HEK293T (cell line): ENCODE measurements around the gene ATP9B.

ENCODE experiments used
- ARNT ChIP-seq: fragments of 450-650 bp; IDR thresholded peaks from 2 replicates; pipeline ENCODE4 v1.6.1; 2017; ENCODE audit warnings: mild to moderate bottlenecking
- ELF4 ChIP-seq: fragments of 450-650 bp; IDR thresholded peaks from 2 replicates; pipeline ENCODE4 v1.6.1; 2017; ENCODE audit warnings: antibody characterized with exemption
- FOXK2 ChIP-seq: fragments of 450-650 bp; IDR thresholded peaks from 2 replicates; pipeline ENCODE4 v1.6.1; 2016; ENCODE audit warnings: mild to moderate bottlenecking
- FOXM1 ChIP-seq: fragments of 450-650 bp; IDR thresholded peaks from 2 replicates; pipeline ENCODE4 v1.6.1; 2017; ENCODE audit warnings: mild to moderate bottlenecking, borderline replicate concordance
- L3MBTL2 ChIP-seq: fragments of 450-650 bp; conservative IDR thresholded peaks from 2 replicates; pipeline ENCODE4 v1.6.1; 2016; ENCODE audit warnings: mild to moderate bottlenecking
- NFRKB ChIP-seq: fragments of 450-650 bp; IDR thresholded peaks from 2 replicates; pipeline ENCODE4 v1.6.1; 2016; ENCODE audit warnings: mild to moderate bottlenecking, moderate library complexity
- SP1 ChIP-seq: fragments of 450-650 bp; IDR thresholded peaks from 2 replicates; pipeline ENCODE4 v1.6.1; 2017
- SUZ12 ChIP-seq: fragments of 450-650 bp; IDR thresholded peaks from 2 replicates; pipeline ENCODE4 v1.6.1; 2016; ENCODE audit warnings: mild to moderate bottlenecking
- TARDBP ChIP-seq: fragments of 450-650 bp; IDR thresholded peaks from 2 replicates; pipeline ENCODE4 v1.6.1; 2016
- ZNF384 ChIP-seq: fragments of 450-650 bp; IDR thresholded peaks from 2 replicates; pipeline ENCODE4 v1.6.1; 2016
- TF ChIP-seq, protein P1 (sequence below): fragments of 450-650 bp; IDR thresholded peaks from 2 replicates; pipeline ENCODE4 v1.6.1; 2016

DNA sequence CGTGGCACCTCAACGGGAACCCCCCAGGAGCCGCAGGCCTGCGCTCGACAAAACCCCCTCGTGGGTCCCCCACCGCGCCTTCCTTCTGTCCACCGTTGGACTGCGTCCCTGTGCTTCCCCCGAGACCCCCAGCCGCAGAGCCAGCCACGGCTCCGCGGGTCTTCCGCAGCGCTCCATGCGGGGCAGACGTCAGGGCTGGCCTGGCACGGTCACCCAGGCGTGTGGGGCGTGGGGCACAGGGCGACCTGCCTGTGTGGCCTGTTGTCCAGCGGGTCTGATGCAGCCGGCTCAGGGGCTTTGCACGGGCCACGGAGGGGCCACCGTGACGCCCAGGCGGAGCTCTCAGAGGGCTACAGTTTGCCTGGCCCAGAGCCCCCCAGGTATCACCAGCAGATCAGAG lies 337.5 kb downstream of the ATP9B start:
- TF ChIP-seq SUZ12 (no peak), FOXK2 (no peak), NFRKB (no peak), SP1 (no peak), ARNT (no peak), FOXM1 (no peak), L3MBTL2 (no peak), ZNF384 (no peak), ELF4 (no peak), TARDBP (no peak)
- TF ChIP-seq, protein P1, sequence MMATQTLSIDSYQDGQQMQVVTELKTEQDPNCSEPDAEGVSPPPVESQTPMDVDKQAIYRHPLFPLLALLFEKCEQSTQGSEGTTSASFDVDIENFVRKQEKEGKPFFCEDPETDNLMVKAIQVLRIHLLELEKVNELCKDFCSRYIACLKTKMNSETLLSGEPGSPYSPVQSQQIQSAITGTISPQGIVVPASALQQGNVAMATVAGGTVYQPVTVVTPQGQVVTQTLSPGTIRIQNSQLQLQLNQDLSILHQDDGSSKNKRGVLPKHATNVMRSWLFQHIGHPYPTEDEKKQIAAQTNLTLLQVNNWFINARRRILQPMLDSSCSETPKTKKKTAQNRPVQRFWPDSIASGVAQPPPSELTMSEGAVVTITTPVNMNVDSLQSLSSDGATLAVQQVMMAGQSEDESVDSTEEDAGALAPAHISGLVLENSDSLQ = no peak
